Activated naive CD8-positive, alpha-beta T cell (primary cell): ENCODE measurements around the gene KMT5B.

Experiments
- H3K27ac Mint-ChIP-seq: one replicate; pipeline ENCODE4 v1.8.0; 2021; ENCODE audit warnings: mixed read lengths
- H3K27me3 Mint-ChIP-seq: one replicate; pipeline ENCODE4 v1.8.0; 2021; ENCODE audit warnings: mixed read lengths
- H3K36me3 Mint-ChIP-seq: one replicate; pipeline ENCODE4 v1.8.0; 2021; ENCODE audit warnings: mixed read lengths
- H3K4me1 Mint-ChIP-seq: one replicate; pipeline ENCODE4 v1.8.0; 2021; ENCODE audit warnings: low read depth, mixed read lengths
- H3K4me3 Mint-ChIP-seq: one replicate; pipeline ENCODE4 v1.8.0; 2021; ENCODE audit warnings: mild to moderate bottlenecking, mixed read lengths
- H3K9me3 Mint-ChIP-seq: one replicate; pipeline ENCODE4 v1.8.0; 2021; ENCODE audit warnings: low read depth, mixed read lengths

The KMT5B gene

GRCh38 chr11:68148071-68148805, 64.9 kb downstream of the KMT5B start:
- H3K4me1 Mint-ChIP-seq, result no peaks in the 10 kb centered on the region
- no peak overlapping the region for H3K27ac Mint-ChIP-seq
- no peaks in the 10 kb centered on the region for H3K36me3 Mint-ChIP-seq
- no peaks in the 10 kb centered on the region for H3K9me3 Mint-ChIP-seq
- H3K27me3 Mint-ChIP-seq, result no peaks in the 10 kb centered on the region
- no peak overlapping the region for H3K4me3 Mint-ChIP-seq

GRCh38 chr11:68146704-68147474, 66.2 kb downstream of the KMT5B start:
- H3K4me3 Mint-ChIP-seq, result no peak overlapping the region
- no peak overlapping the region for H3K27ac Mint-ChIP-seq
- peaks cover 3% of the 10 kb centered on the region for H3K4me1 Mint-ChIP-seq
- H3K9me3 Mint-ChIP-seq, result no peaks in the 10 kb centered on the region
- no peaks in the 10 kb centered on the region for H3K36me3 Mint-ChIP-seq
- H3K27me3 Mint-ChIP-seq, result no peaks in the 10 kb centered on the region

GRCh38 chr11:68146010-68146540, 67.0 kb downstream of the KMT5B start:
- H3K4me3 Mint-ChIP-seq, result no peak overlapping the region
- no peaks in the 10 kb centered on the region for H3K36me3 Mint-ChIP-seq
- H3K4me1 Mint-ChIP-seq, result peaks cover 8% of the 10 kb centered on the region
- H3K9me3 Mint-ChIP-seq, result no peaks in the 10 kb centered on the region
- no peaks in the 10 kb centered on the region for H3K27me3 Mint-ChIP-seq
- no peak overlapping the region for H3K27ac Mint-ChIP-seq

DNA sequence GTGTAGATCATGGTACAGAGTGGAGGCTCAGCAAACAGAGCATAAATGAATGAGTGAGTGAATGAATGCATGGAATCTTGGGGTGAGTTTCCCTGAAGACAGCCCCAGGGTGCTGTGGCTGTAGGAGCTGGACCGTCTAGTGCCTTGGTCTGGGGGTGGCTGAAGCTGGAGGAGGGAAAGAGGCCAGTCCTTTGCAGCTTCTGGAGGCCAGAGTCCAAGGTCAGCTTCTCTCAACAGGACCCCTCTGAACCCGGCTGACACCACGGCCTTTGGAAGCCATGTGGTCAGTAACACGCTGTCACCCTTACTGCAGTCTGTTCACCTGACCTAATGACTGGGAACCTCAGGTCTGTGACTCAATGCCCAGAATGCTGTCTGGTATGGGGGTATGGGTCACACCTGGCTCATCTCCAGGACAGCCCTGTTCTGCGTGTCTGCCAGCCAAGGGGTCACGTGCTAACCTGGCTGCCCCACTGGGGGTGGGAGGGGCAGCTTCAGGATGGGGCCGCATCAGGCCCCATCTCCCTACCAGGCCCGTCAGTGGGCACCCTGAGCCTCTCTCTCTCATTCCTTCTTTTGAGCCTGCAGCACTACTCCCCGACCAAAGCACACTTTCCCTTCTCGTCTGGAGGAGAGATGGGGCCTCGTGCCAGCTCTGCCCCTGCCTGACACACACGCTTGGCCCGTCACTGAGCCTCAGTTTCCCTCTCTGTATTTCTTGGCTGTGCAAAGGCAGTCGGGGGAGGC, 67.8 kb downstream of the KMT5B start:
- Mint-ChIP-seq H3K9me3 (no peaks in the 10 kb centered on the region), H3K4me3 (no peak overlapping the region), H3K27ac (no peak overlapping the region), H3K4me1 (peaks cover 12% of the 10 kb centered on the region), H3K36me3 (no peaks in the 10 kb centered on the region), H3K27me3 (peaks cover 2% of the 10 kb centered on the region)

DNA sequence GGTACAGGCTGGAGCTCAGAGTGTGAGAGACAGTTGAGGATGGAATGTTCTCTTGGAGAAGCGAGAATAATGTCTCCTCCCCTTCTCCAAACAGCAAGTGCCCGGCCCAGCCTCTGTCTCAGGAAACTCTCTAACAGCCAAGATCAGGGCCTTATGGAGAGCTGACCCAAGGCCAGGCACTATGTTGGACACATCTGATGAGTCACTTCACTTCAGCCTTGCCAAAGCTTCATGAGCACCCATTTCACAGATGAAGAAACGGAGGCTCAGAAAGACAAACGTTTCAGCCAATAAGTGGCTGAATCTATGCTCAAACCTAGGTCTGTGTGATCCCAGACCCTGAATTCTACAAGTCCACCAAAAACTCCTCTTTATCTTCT, 69.8 kb downstream of the KMT5B start:
- Mint-ChIP-seq H3K4me1 (peaks cover 13% of the 10 kb centered on the region), H3K27me3 (peaks cover 2% of the 10 kb centered on the region), H3K9me3 (no peaks in the 10 kb centered on the region), H3K36me3 (no peaks in the 10 kb centered on the region), H3K4me3 (no peak overlapping the region), H3K27ac (no peak overlapping the region)

DNA sequence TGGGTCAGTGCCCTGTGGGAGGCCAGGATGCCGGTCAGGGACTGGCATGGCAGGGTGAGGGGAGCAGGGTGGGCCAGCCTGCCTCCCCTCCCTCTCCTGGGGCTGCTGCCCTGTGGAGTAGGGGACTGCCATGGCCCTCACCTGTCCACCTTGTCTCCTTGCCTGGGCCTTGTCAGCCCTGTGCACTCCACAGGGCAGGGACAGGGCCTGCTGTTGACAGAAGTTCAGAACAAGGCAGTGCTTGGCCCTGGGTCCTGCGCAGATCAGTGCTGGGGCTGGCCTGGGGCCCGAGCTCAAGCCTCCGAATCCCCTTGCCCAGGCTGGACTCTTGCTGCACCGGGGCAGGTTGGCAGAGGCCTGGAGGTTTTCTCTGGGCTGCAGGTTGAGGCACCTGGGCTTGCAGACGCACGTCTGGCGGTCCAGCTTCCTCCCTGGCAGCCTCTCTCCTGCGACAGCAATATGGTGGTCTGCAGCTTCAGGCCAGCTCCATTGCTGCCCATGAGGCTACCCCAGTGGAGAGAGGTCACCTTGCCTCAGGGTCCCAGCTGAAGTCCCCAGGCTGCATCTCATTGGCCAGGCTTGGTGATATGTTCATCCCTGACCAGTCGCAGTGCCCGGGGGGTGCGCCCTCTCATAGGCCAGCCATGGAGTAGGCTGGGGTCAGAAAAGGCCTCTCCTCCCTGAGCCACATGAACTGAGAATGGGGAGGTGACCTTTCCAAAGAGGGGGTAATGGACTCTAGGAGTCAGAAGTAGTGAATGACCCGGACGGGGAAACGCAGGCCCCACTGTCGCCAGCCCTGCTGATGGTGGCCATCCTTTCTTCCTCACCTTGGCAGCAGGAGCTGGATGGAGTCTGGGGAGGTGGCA, 70.4 kb downstream of the KMT5B start:
- H3K4me1 Mint-ChIP-seq, result peaks cover 13% of the 10 kb centered on the region
- H3K36me3 Mint-ChIP-seq, result no peaks in the 10 kb centered on the region
- no peak overlapping the region for H3K4me3 Mint-ChIP-seq
- H3K27ac Mint-ChIP-seq, result no peak overlapping the region
- H3K9me3 Mint-ChIP-seq, result no peaks in the 10 kb centered on the region
- peaks cover 2% of the 10 kb centered on the region for H3K27me3 Mint-ChIP-seq

DNA sequence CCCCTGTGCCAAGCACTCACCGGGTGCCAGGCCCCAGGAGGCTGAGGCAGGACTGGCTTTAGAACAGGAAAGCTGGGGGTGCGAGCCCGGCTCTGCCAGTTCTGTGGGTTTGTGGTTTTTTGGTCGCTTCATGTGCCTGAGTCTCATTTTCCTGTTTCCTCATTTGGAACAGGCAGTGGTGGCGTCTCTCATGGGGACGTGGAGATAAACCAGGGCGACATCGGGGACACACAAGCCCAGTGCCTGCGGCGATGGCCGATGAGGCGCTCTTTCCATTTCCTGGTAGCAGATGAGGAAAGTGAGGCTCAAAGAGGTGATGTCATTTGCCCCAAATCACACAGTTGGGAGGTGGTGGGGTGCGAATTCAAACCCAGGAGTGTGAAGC, 71.1 kb downstream of the KMT5B start:
- Mint-ChIP-seq H3K4me1 (peaks cover 13% of the 10 kb centered on the region), H3K36me3 (no peaks in the 10 kb centered on the region), H3K9me3 (no peaks in the 10 kb centered on the region), H3K4me3 (peak overlapping the region; percentile 40), H3K27ac (no peak overlapping the region), H3K27me3 (peaks cover 2% of the 10 kb centered on the region)

- Mint-ChIP-seq H3K4me3 (no peak overlapping the region), H3K27ac (no peak overlapping the region), H3K4me1 (peaks cover 13% of the 10 kb centered on the region), H3K36me3 (no peaks in the 10 kb centered on the region), H3K9me3 (no peaks in the 10 kb centered on the region), H3K27me3 (peaks cover 2% of the 10 kb centered on the region)
Measured at GRCh38 chr11:68141246-68142027, 71.7 kb downstream of the KMT5B start.

- H3K4me3 Mint-ChIP-seq, result no peak overlapping the region
- peaks cover 13% of the 10 kb centered on the region for H3K4me1 Mint-ChIP-seq
- H3K27me3 Mint-ChIP-seq, result peaks cover 2% of the 10 kb centered on the region
- H3K9me3 Mint-ChIP-seq, result no peaks in the 10 kb centered on the region
- H3K36me3 Mint-ChIP-seq, result no peaks in the 10 kb centered on the region
- H3K27ac Mint-ChIP-seq, result no peak overlapping the region
Measured at GRCh38 chr11:68140496-68141245, 72.4 kb downstream of the KMT5B start.

DNA sequence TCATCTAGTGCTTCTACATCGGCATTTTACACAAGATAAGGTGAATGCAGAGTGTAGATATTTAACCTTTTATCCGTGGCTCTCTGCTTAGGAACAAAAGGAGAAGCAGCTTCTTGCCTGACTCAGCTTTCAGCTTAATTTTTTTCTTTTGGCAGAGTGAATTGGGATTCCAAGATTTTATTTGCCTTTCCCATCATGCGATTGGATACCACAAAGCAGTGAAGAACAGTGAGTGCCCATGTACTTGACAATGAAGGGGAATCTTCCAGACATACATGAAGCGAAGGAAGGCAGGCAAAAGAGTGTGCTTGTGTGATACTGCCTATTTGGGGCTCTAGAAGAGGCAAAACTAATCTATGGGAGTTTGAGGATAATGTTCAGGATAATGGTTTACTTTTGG, 74.9 kb downstream of the KMT5B start:
- Mint-ChIP-seq H3K27me3 (peaks cover 2% of the 10 kb centered on the region), H3K27ac (no peak overlapping the region), H3K4me3 (no peak overlapping the region), H3K36me3 (no peaks in the 10 kb centered on the region), H3K4me1 (peaks cover 17% of the 10 kb centered on the region), H3K9me3 (no peaks in the 10 kb centered on the region)

DNA sequence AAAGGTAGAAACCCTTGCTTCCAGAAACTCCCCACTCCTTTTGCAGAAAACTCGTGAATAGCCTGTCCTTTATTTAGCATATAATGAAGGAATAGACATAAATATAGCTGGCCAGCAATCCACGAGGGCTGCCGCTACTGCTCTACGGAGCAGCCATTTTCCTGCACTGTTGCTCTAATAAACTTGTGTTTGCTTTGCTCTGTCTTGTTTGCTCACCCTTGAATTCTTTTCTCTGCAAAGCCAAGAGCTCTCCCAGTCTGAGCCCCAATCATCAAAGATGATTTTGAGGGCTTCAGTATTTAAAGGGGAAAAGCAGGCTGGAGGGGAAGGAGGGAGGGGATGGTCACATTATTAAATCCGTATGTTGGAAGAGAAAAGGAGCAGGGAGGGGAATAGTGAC, 75.3 kb downstream of the KMT5B start:
- Mint-ChIP-seq H3K9me3 (no peaks in the 10 kb centered on the region), H3K27ac (no peak overlapping the region), H3K36me3 (no peaks in the 10 kb centered on the region), H3K4me1 (peaks cover 17% of the 10 kb centered on the region), H3K27me3 (peaks cover 2% of the 10 kb centered on the region), H3K4me3 (no peak overlapping the region)

DNA sequence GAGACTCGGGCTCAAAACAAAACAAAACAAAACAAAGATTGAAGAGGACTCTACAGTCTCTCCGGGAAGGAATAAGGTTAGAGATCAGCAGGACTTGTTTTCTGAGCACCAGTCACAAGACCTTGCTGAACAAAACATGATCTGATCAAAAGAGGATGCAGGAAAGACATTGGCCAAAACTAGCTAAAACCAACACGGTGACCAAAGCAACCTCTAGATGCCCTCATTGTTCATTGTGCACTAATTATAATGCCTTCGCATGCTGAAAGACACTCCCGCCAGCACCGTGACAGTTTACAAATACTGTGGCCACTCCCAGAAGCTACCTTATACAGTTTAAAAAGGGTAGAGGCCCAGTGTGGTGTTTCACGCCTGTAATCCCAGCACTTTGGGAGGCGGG, 76.2 kb downstream of the KMT5B start:
- H3K9me3 Mint-ChIP-seq, result no peaks in the 10 kb centered on the region
- H3K36me3 Mint-ChIP-seq, result no peaks in the 10 kb centered on the region
- peaks cover 2% of the 10 kb centered on the region for H3K27me3 Mint-ChIP-seq
- no peak overlapping the region for H3K27ac Mint-ChIP-seq
- H3K4me3 Mint-ChIP-seq, result no peak overlapping the region
- H3K4me1 Mint-ChIP-seq, result peaks cover 18% of the 10 kb centered on the region

- H3K36me3 Mint-ChIP-seq, result no peaks in the 10 kb centered on the region
- no peak overlapping the region for H3K27ac Mint-ChIP-seq
- H3K4me1 Mint-ChIP-seq, result peaks cover 8% of the 10 kb centered on the region
- H3K9me3 Mint-ChIP-seq, result no peaks in the 10 kb centered on the region
- H3K27me3 Mint-ChIP-seq, result no peaks in the 10 kb centered on the region
- H3K4me3 Mint-ChIP-seq, result no peak overlapping the region
Measured at GRCh38 chr11:68135161-68135560, 77.9 kb downstream of the KMT5B start.
